ENCODE measurements around the gene OASL. TPM values are rescaled to one million over a fixed set of nuclear protein-coding genes. Genes with fewer than 3 reads are reported as not detected.

The OASL gene
- total and polyA plus RNA-seq, 2 of the 4 experiments (the other 2 are of a cell fraction): under 0.01 to 0.05 TPM

DNA sequence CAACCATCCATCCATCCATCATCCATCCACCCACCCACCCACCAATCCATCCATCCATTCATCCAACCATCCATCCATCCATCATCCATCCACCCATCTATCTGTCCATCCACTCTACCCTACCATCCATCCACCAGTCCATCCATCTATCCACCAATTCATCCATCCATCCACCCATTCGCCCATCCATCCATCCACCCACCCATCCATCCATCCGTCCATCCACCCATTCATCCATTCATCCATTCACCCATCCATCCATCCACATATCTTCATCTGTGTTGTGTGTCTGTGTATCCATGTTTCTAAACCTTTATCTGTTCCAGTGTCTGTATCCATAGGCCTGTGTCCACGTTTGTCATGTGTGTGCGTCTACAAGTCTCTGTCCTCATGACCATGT lies 50.8 kb downstream of the OASL start:
- Histone ChIP-seq H4K8ac (ENCODE audit: low read depth in 2 of 2, low read length in 2 of 2) (no peak overlapping the region), H3K4me1 (ENCODE audit: control insufficient read depth, insufficient read depth, low read length) (no peaks in the 10 kb centered on the region), H3K79me1 (ENCODE audit: low read depth in 1 of 2, low read length in 2 of 2) (no peaks in the 10 kb centered on the region), H3K4me2 (ENCODE audit: low read depth, low read length) (no peak overlapping the region), H3K14ac (replicated peaks; ENCODE audit: low read depth, low read length) (no peak overlapping the region), H4K91ac (ENCODE audit: insufficient read depth, low read depth, low read length) (no peak overlapping the region), H3K9me1 (ENCODE audit: insufficient read depth, low read length) (no peaks in the 10 kb centered on the region), H3K27me3 (ENCODE audit: control insufficient read depth, insufficient read depth, low read length) (peaks cover 15% of the 10 kb centered on the region), H2BK120ac (ENCODE audit: low read depth, low read length) (no peak overlapping the region), H2BK15ac (ENCODE audit: low read depth, low read length) (no peak overlapping the region), H4K20me1 (ENCODE audit: insufficient read depth, low read length) (no peaks in the 10 kb centered on the region), H3K56ac (ENCODE audit: extremely low read depth, insufficient read depth, low read length) (no peak overlapping the region), H3K4ac (ENCODE audit: low read depth, low read length) (no peak overlapping the region), H4K5ac (ENCODE audit: low read depth, low read length) (no peak overlapping the region), H3K18ac (ENCODE audit: low read depth, low read length) (no peak overlapping the region), H2AK9ac (replicated peaks; ENCODE audit: low read depth, low read length, poor library complexity) (no peak overlapping the region), H3K27ac (ENCODE audit: insufficient read depth, low read length) (no peak overlapping the region), H2AFZ (replicated peaks; ENCODE audit: low read length, poor library complexity) (no peak overlapping the region), H3K4me3 (ENCODE audit: insufficient read depth, low read depth, low read length) (no peak overlapping the region), H2AK5ac (ENCODE audit: low read depth, low read length) (no peak overlapping the region), H3K23ac (ENCODE audit: low read depth, low read length) (no peak overlapping the region), H3K36me3 (ENCODE audit: control insufficient read depth, insufficient read depth, low read length) (no peaks in the 10 kb centered on the region), H2BK20ac (ENCODE audit: low read depth, low read length) (no peak overlapping the region), H2BK5ac (ENCODE audit: low read depth, low read length, poor library complexity, severe bottlenecking) (no peak overlapping the region), H3K9me3 (ENCODE audit: control insufficient read depth, insufficient read depth, low read length) (no peaks in the 10 kb centered on the region; the same call in 1 of the 2 replicates), H3K9ac (ENCODE audit: low read depth, low read length) (no peak overlapping the region)
- ChIA-PET CTCF (no interaction called here), POLR2A (ENCODE audit: unreplicated experiment) (no interaction called here)
- intact Hi-C loops (cut with micrococcal nuclease) (no loop called here), dilution Hi-C loops (cut with HindIII; ENCODE audit: low sequenced_read_pairs, unreplicated experiment) (no loop called here), in situ Hi-C loops (cut with MboI; ENCODE audit: low sequenced_read_pairs) (no loop called here)
- ATAC-seq (ENCODE audit: low read depth) (no peak), DNase-seq (no peak)
- no TSS peak for BruUV-seq (replicated peaks)
- TF ChIP-seq RFX5 (IDR thresholded peaks at IDR 0.05; ENCODE audit: low read depth, low read length) (no peak), BHLHE40 (IDR thresholded peaks at IDR 0.05; ENCODE audit: low read depth, low read length) (no peak)
- 57% methylated on average over 1 of the region's 4 CpGs; no CpG with 5 or more reads in 1 of the 2 experiments for WGBS, 2 experiments (ENCODE audit: extremely low coverage in 2 of 2, insufficient read length in 1 of 2)

All from IMR-90 (cell line).